Lung (tissue), 12 donors: ENCODE data around the gene FGF1. TPM values are rescaled to one million over a fixed set of nuclear protein-coding genes. Genes with fewer than 3 reads are reported as not detected.
"Not testable (repeated sequence)": the region's sequence is repeated elsewhere in the genome, so short reads cannot be mapped to it uniquely, and the experiment has no call there.

Source experiments
- ATAC-seq: fragments of 200-7000 bp; cut with Tn5 transposase; one replicate; pipeline ENCODE4 v1.9.1; 2020; ENCODE audit warnings: moderate number of reproducible peaks; ENCODE audit not compliant: insufficient read depth, low FRiP score
- DNase-seq, 3 donors: peaks; one replicate each; pipeline ENCODE4 v3.0.0-alpha.2; 2013 to 2017
- H3K27ac ChIP-seq, 2 donors: one replicate each; pipeline ENCODE4 v1.5.1; 2013; ENCODE audit warnings: mild to moderate bottlenecking in 2 of 2, moderate library complexity in 2 of 2, control low read depth in 1 of 2, inconsistent platforms in 1 of 2, low read depth in 1 of 2, low read length in 1 of 2
- H3K27me3 ChIP-seq, 3 donors: one replicate each; pipeline ENCODE4 v1.5.1; 2013; ENCODE audit warnings: low read length in 2 of 3; ENCODE audit not compliant: control insufficient read depth in 3 of 3, insufficient read depth in 3 of 3
- H3K36me3 ChIP-seq, 4 donors: one replicate each; pipeline ENCODE4 v1.5.1; 2013; ENCODE audit warnings: low read length in 4 of 4, mild to moderate bottlenecking in 1 of 4, moderate library complexity in 1 of 4; ENCODE audit not compliant: control insufficient read depth in 4 of 4, insufficient read depth in 4 of 4
- H3K4me1 ChIP-seq, 5 donors: one replicate each; pipeline ENCODE4 v1.5.1; 2013; ENCODE audit warnings: low read length in 5 of 5, mild to moderate bottlenecking in 2 of 5, moderate library complexity in 1 of 5; ENCODE audit not compliant: control insufficient read depth in 5 of 5, insufficient read depth in 5 of 5
- H3K4me3 ChIP-seq: one replicate; pipeline ENCODE4 v1.5.1; 2013; ENCODE audit warnings: mild to moderate bottlenecking, control low read depth, moderate library complexity
- H3K9ac ChIP-seq, 2 donors: one replicate each; pipeline ENCODE4 v1.5.1; 2013; ENCODE audit warnings: low read length in 2 of 2, control low read depth in 1 of 2; ENCODE audit not compliant: insufficient read depth in 1 of 2
- H3K9me3 ChIP-seq, 4 donors: one replicate each; pipeline ENCODE4 v1.5.1; 2013; ENCODE audit warnings: low read length in 3 of 4, mild to moderate bottlenecking in 1 of 4, moderate library complexity in 1 of 4; ENCODE audit not compliant: control insufficient read depth in 4 of 4, insufficient read depth in 3 of 4
- CTCF ChIP-seq: IDR thresholded peaks from 2 replicates; pipeline ENCODE4 v1.5.1; 2012; ENCODE audit warnings: mild to moderate bottlenecking; ENCODE audit errors: control extremely low read depth, extremely low read depth
- WGBS, 2 donors: extraction: QIAGEN DNeasy Blood & Tissue Kit; methylation state at CpG; one replicate each; pipeline ENCODE4 v1.1.7; 2013; 5-methylcytosine and 5-hydroxymethylcytosine counted together
- polyA plus RNA-seq, 2 donors: library from polyadenylated mRNA; stranded (reverse); fragments of 200-250 nt; gene quantifications; one replicate each; pipeline ENCODE4 v1.2.1, GENCODE V29; 2013
- total RNA-seq, 2 donors: library from RNA; depleted of rRNA in 1 of 2; stranded (reverse); fragments of >200 nt in 1 of 2; gene quantifications; one replicate each; pipeline ENCODE4 v1.2.1, GENCODE V29; 2014 to 2021
- donor health status: control.
- donor health status: control.
- donor health status: Bipolar disorder and iron deficiency.
- donor health status: healthy.
- donor health status: DM: yes; HTN: yes; CAD: no.

FGF1 gene
- total and polyA plus RNA-seq, 4 donors, result 0.47 to 1.4 (median 1.0) TPM

GRCh38 chr5:142652563-142652962 lies 33.3 kb downstream of the FGF1 start:
- TF ChIP-seq CTCF, result no peak
- Histone ChIP-seq H3K27ac (no peak overlapping the region), H3K27me3 (peaks cover 0 to 2% (median 0%) of the 10 kb centered on the region in 3 donors), H3K36me3 (no peaks in the 10 kb centered on the region), H3K9me3 (no peaks in the 10 kb centered on the region), H3K4me3 (no peak overlapping the region), H3K9ac (no peak overlapping the region), H3K4me1 (peaks cover 0 to 11% (median 4%) of the 10 kb centered on the region in 5 donors)
- 90 to 93% methylated on average over 10 of the region's 10 CpGs for WGBS, 2 donors
- no peak for ATAC-seq
- no peak for DNase-seq

DNA sequence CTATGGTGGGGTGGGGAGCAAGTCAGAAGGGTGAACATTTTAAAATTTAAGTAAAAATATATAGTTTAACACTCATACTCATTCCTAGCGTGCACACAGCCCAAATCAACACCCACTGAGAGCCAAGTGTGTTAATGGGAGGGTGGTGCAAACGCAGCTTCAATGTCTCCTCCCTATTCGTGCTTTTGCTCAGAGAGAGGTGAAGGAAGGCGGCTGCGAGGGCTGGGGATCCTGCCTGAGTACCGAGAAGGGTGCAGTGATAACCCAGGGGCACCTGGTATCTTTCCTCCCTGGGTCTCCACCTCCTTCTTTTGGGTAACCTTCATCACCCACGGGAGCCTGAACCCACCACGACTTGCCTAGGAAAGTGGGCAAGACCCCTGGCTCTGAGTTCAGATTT lies 35.0 kb downstream of the FGF1 start:
- 75 to 81% methylated on average over 8 of the region's 8 CpGs for WGBS, 2 donors
- ATAC-seq (no peak), DNase-seq (no peak)
- TF ChIP-seq CTCF, result no peak
- H3K4me3 ChIP-seq, result no peak overlapping the region
- peaks cover 0 to 2% (median 0%) of the 10 kb centered on the region in 3 donors for H3K27me3 ChIP-seq
- H3K27ac ChIP-seq, result no peak overlapping the region
- peaks cover 0 to 5% (median 3%) of the 10 kb centered on the region in 5 donors for H3K4me1 ChIP-seq
- H3K36me3 ChIP-seq, result no peaks in the 10 kb centered on the region
- H3K9ac ChIP-seq, result no peak overlapping the region
- H3K9me3 ChIP-seq, result no peaks in the 10 kb centered on the region

DNA sequence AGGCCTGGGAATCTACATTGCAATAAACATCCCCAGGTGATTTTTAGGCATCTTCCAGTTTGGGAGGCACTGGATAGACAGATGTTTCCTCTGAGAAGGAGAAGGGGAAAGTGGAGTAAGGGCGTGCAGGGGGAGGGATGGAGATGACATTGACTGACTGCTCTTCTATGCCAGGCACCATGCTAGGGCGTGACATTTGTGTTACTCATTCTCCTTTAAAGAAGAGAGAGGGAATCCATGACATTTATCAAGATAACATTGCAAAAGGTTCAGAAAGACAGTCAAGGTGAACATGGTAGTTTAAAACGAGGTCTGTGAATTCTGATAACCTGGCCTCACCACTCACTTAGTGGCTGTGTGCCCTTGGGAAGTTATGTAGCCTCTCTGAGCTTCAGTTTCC lies 35.8 kb downstream of the FGF1 start:
- Histone ChIP-seq H3K36me3 (no peaks in the 10 kb centered on the region), H3K27ac (no peak overlapping the region), H3K4me1 (peaks cover 0 to 7% (median 0%) of the 10 kb centered on the region in 5 donors), H3K27me3 (peaks cover 0 to 2% (median 0%) of the 10 kb centered on the region in 3 donors), H3K9me3 (no peaks in the 10 kb centered on the region), H3K4me3 (no peak overlapping the region), H3K9ac (no peak overlapping the region)
- DNase-seq (no peak), ATAC-seq (no peak)
- no peak for TF ChIP-seq CTCF
- 91 to 92% methylated on average over 3 of the region's 3 CpGs for WGBS, 2 donors

GRCh38 chr5:142648108-142648507 lies 37.8 kb downstream of the FGF1 start:
- not testable (repeated sequence) for H3K27me3 ChIP-seq, H3K9me3 ChIP-seq, H3K9ac ChIP-seq, H3K27ac ChIP-seq, H3K4me3 ChIP-seq, DNase-seq, H3K36me3 ChIP-seq, ATAC-seq, H3K4me1 ChIP-seq
- WGBS, 2 donors, result 92 to 97% methylated on average over 3 of the region's 3 CpGs
